ENCODE results near the gene LRP5. TPM values are rescaled to one million over a fixed set of nuclear protein-coding genes. Genes with fewer than 3 reads are reported as not detected.

Gene LRP5
- total RNA-seq, 1 experiment from 2014 or later, result 32.8 TPM

GRCh38 chr11:68296344-68297051 lies 15.9 kb upstream of the LRP5 start:
- no peak for DNase-seq (ENCODE audit: unreplicated experiment)
- H3K4me1 Mint-ChIP-seq (ENCODE audit: insufficient read depth, unreplicated experiment), result peaks cover 5% of the 10 kb centered on the region
- POLR2A ChIA-PET, result interaction anchor here (1.3 to 2.8 kb wide), 6 partner anchors 9 to 39 kb away, joined by 3 to 18 read pairs (median 6); partner anchors contain the start of gene C11orf24
- no peak overlapping the region for H3K27ac Mint-ChIP-seq (ENCODE audit: low read depth, unreplicated experiment)
- BruUV-seq (replicated peaks), result no TSS peak
- CTCF ChIA-PET, result interaction anchor here (0.5 to 6.1 kb wide), 26 partner anchors 9 to 555 kb away, joined by 3 to 150 read pairs (median 4); partner anchors contain the start of genes ALDH3B1 and C11orf24
- no peak overlapping the region for H3K4me3 Mint-ChIP-seq (ENCODE audit: unreplicated experiment)
- H3K36me3 Mint-ChIP-seq (ENCODE audit: insufficient read depth, unreplicated experiment), result no peaks in the 10 kb centered on the region
- intact Hi-C loops (cut with micrococcal nuclease), result loop anchor here (1.0 kb wide), 4 partner anchors 25 to 88 kb away; partner anchors contain the start of gene C11orf24
- no peaks in the 10 kb centered on the region for H3K9me3 Mint-ChIP-seq (ENCODE audit: unreplicated experiment)
- H3K27me3 Mint-ChIP-seq (ENCODE audit: insufficient read depth, unreplicated experiment), result no peaks in the 10 kb centered on the region
- no peak for TF ChIP-seq CTCF (IDR thresholded peaks at IDR 0.05; ENCODE audit: unreplicated experiment)

- ChIA-PET POLR2A (interaction anchor here (1.4 to 2.8 kb wide), 4 partner anchors 9 to 39 kb away, joined by 3 to 18 read pairs (median 6); partner anchors contain the start of gene C11orf24), CTCF (interaction anchor here (0.5 to 6.1 kb wide), 26 partner anchors 9 to 554 kb away, joined by 3 to 150 read pairs (median 4); partner anchors contain the start of genes ALDH3B1 and C11orf24)
- Mint-ChIP-seq H3K9me3 (ENCODE audit: unreplicated experiment) (no peaks in the 10 kb centered on the region), H3K27me3 (ENCODE audit: insufficient read depth, unreplicated experiment) (no peaks in the 10 kb centered on the region), H3K4me1 (ENCODE audit: insufficient read depth, unreplicated experiment) (peaks cover 5% of the 10 kb centered on the region), H3K27ac (ENCODE audit: low read depth, unreplicated experiment) (no peak overlapping the region), H3K4me3 (ENCODE audit: unreplicated experiment) (no peak overlapping the region), H3K36me3 (ENCODE audit: insufficient read depth, unreplicated experiment) (no peaks in the 10 kb centered on the region)
- no peak for TF ChIP-seq CTCF (IDR thresholded peaks at IDR 0.05; ENCODE audit: unreplicated experiment)
- intact Hi-C loops (cut with micrococcal nuclease), result loop anchor here (1.0 kb wide), 4 partner anchors 26 to 88 kb away; partner anchors contain the start of gene C11orf24
- BruUV-seq (replicated peaks), result no TSS peak
- DNase-seq (ENCODE audit: unreplicated experiment), result no peak
These were observed 15.4 kb upstream of the LRP5 start for GRCh38 chr11:68297052-68297378.

- POLR2A ChIA-PET, result interaction anchor here (0.7 to 2.8 kb wide), 5 partner anchors 10 to 40 kb away, joined by 3 to 18 read pairs (median 4); partner anchors contain the start of gene C11orf24
- no peak overlapping the region for H3K4me3 Mint-ChIP-seq (ENCODE audit: unreplicated experiment)
- no peaks in the 10 kb centered on the region for H3K9me3 Mint-ChIP-seq (ENCODE audit: unreplicated experiment)
- TF ChIP-seq CTCF (IDR thresholded peaks at IDR 0.05; ENCODE audit: unreplicated experiment), result no peak
- intact Hi-C loops (cut with micrococcal nuclease), result loop anchor here (1.0 kb wide), 4 partner anchors 26 to 88 kb away; partner anchors contain the start of gene C11orf24
- no peak for DNase-seq (ENCODE audit: unreplicated experiment)
- no peaks in the 10 kb centered on the region for H3K27me3 Mint-ChIP-seq (ENCODE audit: insufficient read depth, unreplicated experiment)
- no peaks in the 10 kb centered on the region for H3K36me3 Mint-ChIP-seq (ENCODE audit: insufficient read depth, unreplicated experiment)
- no peak overlapping the region for H3K27ac Mint-ChIP-seq (ENCODE audit: low read depth, unreplicated experiment)
- BruUV-seq (replicated peaks), result no TSS peak
- H3K4me1 Mint-ChIP-seq (ENCODE audit: insufficient read depth, unreplicated experiment), result peaks cover 7% of the 10 kb centered on the region
- CTCF ChIA-PET, result interaction anchor here (0.5 to 6.1 kb wide), 26 partner anchors 10 to 283 kb away, joined by 3 to 150 read pairs (median 4); partner anchors contain the start of gene C11orf24
These were observed 14.9 kb upstream of the LRP5 start for GRCh38 chr11:68297494-68297811.

All from MCF 10A (cell line).